CD8-positive, alpha-beta memory T cell (primary cell): ENCODE measurements around the gene EYA2. TPM values are rescaled to one million over a fixed set of nuclear protein-coding genes. Genes with fewer than 3 reads are reported as not detected.
"Not testable (repeated sequence)": the region's sequence is repeated elsewhere in the genome, so short reads cannot be mapped to it uniquely, and the experiment has no call there.

Experiments used
- CTCF ChIA-PET: fragments of 350-600 bp; sonication (Branson Sonifier 250); formaldehyde crosslinking; loops from one replicate; lab custom pipeline; 2021; ENCODE audit warnings: antibody characterized with exemption; lab: Charles Lee
- POLR2A ChIA-PET: fragments of 350-600 bp; sonication (Branson Sonifier 250); formaldehyde crosslinking; loops from one replicate; lab custom pipeline; 2021; ENCODE audit warnings: antibody characterized with exemption; lab: Charles Lee
- DNase-seq, 5 donors: peaks; one replicate each; pipeline versions ENCODE4 v3.0.0 to v3.0.0-alpha.2; 2020 to 2022; ENCODE audit warnings: mixed read lengths in 1 of 5
- H3K27ac ChIP-seq: one replicate; pipeline ENCODE4 v1.7.0; 2013; ENCODE audit warnings: low read depth, mild to moderate bottlenecking, low read length, moderate library complexity
- H3K27me3 ChIP-seq: 2 replicates; pipeline ENCODE4 v1.7.0; 2013; ENCODE audit warnings: low read length, mild to moderate bottlenecking; ENCODE audit not compliant: insufficient read depth, poor library complexity, severe bottlenecking
- H3K36me3 ChIP-seq: 2 replicates; pipeline ENCODE4 v1.7.0; 2013; ENCODE audit warnings: mild to moderate bottlenecking, low read length, moderate library complexity; ENCODE audit not compliant: insufficient read depth
- H3K4me1 ChIP-seq: 2 replicates; pipeline ENCODE4 v1.7.0; 2013; ENCODE audit warnings: mild to moderate bottlenecking, low read length, moderate library complexity; ENCODE audit not compliant: insufficient read depth
- H3K4me3 ChIP-seq: 2 replicates; pipeline ENCODE4 v1.7.0; 2013; ENCODE audit warnings: mild to moderate bottlenecking, low read length
- H3K9me3 ChIP-seq: 2 replicates; pipeline ENCODE4 v1.7.0; 2013; ENCODE audit warnings: mild to moderate bottlenecking, low read length
- H3K27ac Mint-ChIP-seq, 8 donors: one replicate each; pipeline ENCODE4 v1.8.0; 2020 to 2021; ENCODE audit warnings: mixed read lengths in 8 of 8, mild to moderate bottlenecking in 6 of 8, inconsistent platforms in 3 of 8, moderate library complexity in 3 of 8
- H3K27me3 Mint-ChIP-seq, 2 donors: one replicate each; pipeline ENCODE4 v1.8.0; 2020 to 2021; ENCODE audit warnings: mixed read lengths in 2 of 2, mild to moderate bottlenecking in 1 of 2, moderate library complexity in 1 of 2
- H3K36me3 Mint-ChIP-seq, 3 donors: one replicate each; pipeline ENCODE4 v1.8.0; 2020 to 2021; ENCODE audit warnings: mixed read lengths in 3 of 3, inconsistent platforms in 1 of 3, mild to moderate bottlenecking in 1 of 3
- H3K4me1 Mint-ChIP-seq, 3 donors: one replicate each; pipeline ENCODE4 v1.8.0; 2020 to 2021; ENCODE audit warnings: mixed read lengths in 3 of 3, inconsistent platforms in 1 of 3, mild to moderate bottlenecking in 1 of 3
- H3K4me3 Mint-ChIP-seq, 7 donors: one replicate each; pipeline ENCODE4 v1.8.0; 2020 to 2021; ENCODE audit warnings: mixed read lengths in 7 of 7, mild to moderate bottlenecking in 6 of 7, moderate library complexity in 4 of 7, inconsistent platforms in 2 of 7
- H3K9me3 Mint-ChIP-seq, 5 donors: one replicate each; pipeline ENCODE4 v1.8.0; 2020 to 2022; ENCODE audit warnings: mixed read lengths in 5 of 5, mild to moderate bottlenecking in 3 of 5, moderate library complexity in 2 of 5, inconsistent platforms in 1 of 5
- polyA plus RNA-seq: library from polyadenylated mRNA; unstranded; fragments of 300-500 nt; fragmentation: Illumina TruSeq; gene quantifications from one replicate; pipeline ENCODE4 v1.2.3, GENCODE V29; 2021
- total RNA-seq, 2 experiments: library from RNA; stranded (reverse); gene quantifications; one replicate each; pipeline ENCODE4 v1.2.3, GENCODE V29; 2021

Gene EYA2
- total and polyA plus RNA-seq, 3 experiments from 2014 or later = not detected

GRCh38 chr20:47173596-47174216 lies 279.1 kb downstream of the EYA2 start:
- Mint-ChIP-seq H3K4me1 (no peaks in the 10 kb centered on the region), H3K4me3 (no peak overlapping the region), H3K9me3 (no peaks in the 10 kb centered on the region), H3K36me3 (no peaks in the 10 kb centered on the region), H3K27me3 (peaks cover 10 to 23% of the 10 kb centered on the region in 2 donors), H3K27ac (no peak overlapping the region)
- ChIA-PET POLR2A (no interaction called here), CTCF (no interaction called here)
- no peaks in the 10 kb centered on the region for H3K4me1 ChIP-seq
- no peak for DNase-seq
- H3K9me3 ChIP-seq = no peaks in the 10 kb centered on the region
- no peak overlapping the region for H3K27ac ChIP-seq
- H3K36me3 ChIP-seq = no peaks in the 10 kb centered on the region
- no peaks in the 10 kb centered on the region for H3K27me3 ChIP-seq
- H3K4me3 ChIP-seq = no peak overlapping the region

GRCh38 chr20:47174456-47175243 lies 280.0 kb downstream of the EYA2 start:
- Mint-ChIP-seq H3K36me3 (no peaks in the 10 kb centered on the region), H3K27me3 (peaks cover 11 to 16% of the 10 kb centered on the region in 2 donors), H3K9me3 (no peaks in the 10 kb centered on the region), H3K27ac (no peak overlapping the region), H3K4me1 (no peaks in the 10 kb centered on the region), H3K4me3 (no peak overlapping the region)
- ChIA-PET CTCF (no interaction called here), POLR2A (no interaction called here)
- no peaks in the 10 kb centered on the region for H3K4me1 ChIP-seq
- no peaks in the 10 kb centered on the region for H3K9me3 ChIP-seq
- no peaks in the 10 kb centered on the region for H3K36me3 ChIP-seq
- H3K4me3 ChIP-seq = no peak overlapping the region
- no peak overlapping the region for H3K27ac ChIP-seq
- no peaks in the 10 kb centered on the region for H3K27me3 ChIP-seq
- DNase-seq = no peak

GRCh38 chr20:47175493-47175892 lies 280.9 kb downstream of the EYA2 start:
- no peak overlapping the region for H3K4me3 ChIP-seq
- ChIA-PET POLR2A (no interaction called here), CTCF (no interaction called here)
- no peaks in the 10 kb centered on the region for H3K27me3 ChIP-seq
- no peaks in the 10 kb centered on the region for H3K36me3 ChIP-seq
- no peaks in the 10 kb centered on the region for H3K4me1 ChIP-seq
- no peak for DNase-seq
- peaks cover 12 to 16% of the 10 kb centered on the region in 2 donors for H3K27me3 Mint-ChIP-seq
- H3K4me1 Mint-ChIP-seq = no peaks in the 10 kb centered on the region
- no peak overlapping the region for H3K4me3 Mint-ChIP-seq
- H3K36me3 Mint-ChIP-seq = no peaks in the 10 kb centered on the region
- no peak overlapping the region for H3K27ac Mint-ChIP-seq
- no peak overlapping the region for H3K27ac ChIP-seq
- no peaks in the 10 kb centered on the region for H3K9me3 Mint-ChIP-seq
- H3K9me3 ChIP-seq = no peaks in the 10 kb centered on the region

GRCh38 chr20:47176217-47176616 lies 281.6 kb downstream of the EYA2 start:
- POLR2A ChIA-PET, H3K4me3 Mint-ChIP-seq, H3K27ac Mint-ChIP-seq, H3K9me3 ChIP-seq, DNase-seq, CTCF ChIA-PET, H3K4me1 ChIP-seq, H3K4me1 Mint-ChIP-seq, H3K36me3 Mint-ChIP-seq, H3K4me3 ChIP-seq, H3K9me3 Mint-ChIP-seq, H3K36me3 ChIP-seq, H3K27ac ChIP-seq, H3K27me3 ChIP-seq: not testable (repeated sequence)
- peaks cover 10 to 11% of the 10 kb centered on the region in 2 donors for H3K27me3 Mint-ChIP-seq

GRCh38 chr20:47178277-47178676 lies 283.6 kb downstream of the EYA2 start:
- no peak overlapping the region for H3K27ac Mint-ChIP-seq
- H3K4me1 ChIP-seq = no peaks in the 10 kb centered on the region
- H3K27ac ChIP-seq = no peak overlapping the region
- CTCF ChIA-PET = interaction anchor here (1.8 kb wide), 1 partner anchor 205 kb away, joined by 3 read pairs; no protein-coding TSS in a partner anchor
- DNase-seq = no peak
- no peaks in the 10 kb centered on the region for H3K9me3 ChIP-seq
- peaks cover 6% of the 10 kb centered on the region in 2 donors for H3K27me3 Mint-ChIP-seq
- H3K4me3 Mint-ChIP-seq = no peak overlapping the region
- no peaks in the 10 kb centered on the region for H3K36me3 Mint-ChIP-seq
- no peaks in the 10 kb centered on the region for H3K36me3 ChIP-seq
- no peaks in the 10 kb centered on the region for H3K9me3 Mint-ChIP-seq
- no peaks in the 10 kb centered on the region for H3K27me3 ChIP-seq
- no peaks in the 10 kb centered on the region for H3K4me1 Mint-ChIP-seq
- POLR2A ChIA-PET = no interaction called here
- no peak overlapping the region for H3K4me3 ChIP-seq

GRCh38 chr20:47178851-47179250 lies 284.2 kb downstream of the EYA2 start:
- Mint-ChIP-seq H3K27me3 (peaks cover 6% of the 10 kb centered on the region in 2 donors), H3K36me3 (no peaks in the 10 kb centered on the region), H3K27ac (no peak overlapping the region), H3K4me3 (no peak overlapping the region), H3K4me1 (no peaks in the 10 kb centered on the region), H3K9me3 (no peaks in the 10 kb centered on the region)
- Histone ChIP-seq H3K36me3 (no peaks in the 10 kb centered on the region), H3K4me1 (no peaks in the 10 kb centered on the region), H3K27ac (no peak overlapping the region), H3K27me3 (no peaks in the 10 kb centered on the region), H3K9me3 (no peaks in the 10 kb centered on the region), H3K4me3 (no peak overlapping the region)
- CTCF ChIA-PET = interaction anchor here (1.8 kb wide), 1 partner anchor 205 kb away, joined by 3 read pairs; no protein-coding TSS in a partner anchor
- POLR2A ChIA-PET = no interaction called here
- DNase-seq = no peak

- no peaks in the 10 kb centered on the region for H3K9me3 ChIP-seq
- POLR2A ChIA-PET = no interaction called here
- CTCF ChIA-PET = interaction anchor here (1.8 kb wide), 1 partner anchor 204 kb away, joined by 3 read pairs; no protein-coding TSS in a partner anchor
- no peak for DNase-seq
- no peak overlapping the region for H3K27ac Mint-ChIP-seq
- no peaks in the 10 kb centered on the region for H3K36me3 ChIP-seq
- H3K27me3 ChIP-seq = no peaks in the 10 kb centered on the region
- no peak overlapping the region for H3K4me3 Mint-ChIP-seq
- no peaks in the 10 kb centered on the region for H3K36me3 Mint-ChIP-seq
- H3K9me3 Mint-ChIP-seq = no peaks in the 10 kb centered on the region
- H3K4me1 Mint-ChIP-seq = no peaks in the 10 kb centered on the region
- no peak overlapping the region for H3K27ac ChIP-seq
- H3K4me1 ChIP-seq = no peaks in the 10 kb centered on the region
- H3K27me3 Mint-ChIP-seq = peaks cover 4 to 6% of the 10 kb centered on the region in 2 donors
- H3K4me3 ChIP-seq = no peak overlapping the region
These were observed 284.6 kb downstream of the EYA2 start for GRCh38 chr20:47179267-47179666.

GRCh38 chr20:47181056-47181862 lies 286.6 kb downstream of the EYA2 start:
- H3K27me3 Mint-ChIP-seq = peaks cover 3 to 4% of the 10 kb centered on the region in 2 donors
- H3K4me3 Mint-ChIP-seq = no peak overlapping the region
- Histone ChIP-seq H3K4me1 (no peaks in the 10 kb centered on the region), H3K27me3 (no peaks in the 10 kb centered on the region), H3K9me3 (no peaks in the 10 kb centered on the region), H3K4me3 (no peak overlapping the region), H3K27ac (no peak overlapping the region), H3K36me3 (no peaks in the 10 kb centered on the region)
- no peak for DNase-seq
- H3K36me3 Mint-ChIP-seq = no peaks in the 10 kb centered on the region
- H3K27ac Mint-ChIP-seq = no peak overlapping the region
- ChIA-PET CTCF (no interaction called here), POLR2A (no interaction called here)
- H3K4me1 Mint-ChIP-seq = no peaks in the 10 kb centered on the region
- no peaks in the 10 kb centered on the region for H3K9me3 Mint-ChIP-seq
